ENCODE results near the gene CFAP61.

DNA sequence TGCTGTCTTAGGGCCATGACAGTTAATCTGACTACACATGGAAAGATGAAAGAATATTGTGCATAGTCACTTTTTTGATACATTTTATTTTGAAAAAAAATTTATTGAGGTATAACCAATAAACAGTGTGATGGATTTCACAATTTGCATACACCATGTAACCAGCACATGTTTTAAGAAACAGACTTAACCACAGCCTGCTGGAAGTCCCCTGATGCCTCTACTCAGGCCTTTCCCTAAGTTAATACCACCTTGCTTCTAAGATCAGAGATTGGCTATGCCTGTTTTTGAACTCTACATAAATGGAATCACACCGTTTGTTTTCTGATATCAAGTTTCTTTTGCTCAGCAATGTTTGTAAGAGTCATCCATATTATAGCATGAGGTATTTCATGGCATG lies 136.3 kb downstream of the CFAP61 start:
- TF ChIP-seq POLR2A (IDR thresholded peaks at IDR 0.05) (no peak), CTCF (IDR thresholded peaks at IDR 0.05) (no peak)

All from heart left ventricle (tissue), 13 donors.